ENCODE data around the gene LAMC3. TPM values are rescaled to one million over a fixed set of nuclear protein-coding genes. Genes with fewer than 3 reads are reported as not detected.
A peak's percentile ranks its signal among the peaks of the same experiment; 100 is the strongest.

LAMC3 gene
- total RNA-seq, 1 experiment from 2014 or later, result 2.9 TPM

- DNase-seq (ENCODE audit: low read depth, low spot score), result no peak
- in situ Hi-C loops (cut with HindIII; ENCODE audit: low pct_unique_long_range_greater_than_20kb, low sequenced_read_pairs), result no loop called here
Measured at GRCh38 chr9:131045300-131046092, 36.5 kb downstream of the LAMC3 start.

GRCh38 chr9:131046093-131046380 lies 37.1 kb downstream of the LAMC3 start:
- in situ Hi-C loops (cut with HindIII; ENCODE audit: low pct_unique_long_range_greater_than_20kb, low sequenced_read_pairs), result no loop called here
- no peak for DNase-seq (ENCODE audit: low read depth, low spot score)

GRCh38 chr9:131046581-131047202 lies 37.7 kb downstream of the LAMC3 start:
- DNase-seq (ENCODE audit: low read depth, low spot score), result peak; percentile 76
- in situ Hi-C loops (cut with HindIII; ENCODE audit: low pct_unique_long_range_greater_than_20kb, low sequenced_read_pairs), result no loop called here

GRCh38 chr9:131048332-131048731 lies 39.4 kb downstream of the LAMC3 start:
- no peak for DNase-seq (ENCODE audit: low read depth, low spot score)
- in situ Hi-C loops (cut with HindIII; ENCODE audit: low pct_unique_long_range_greater_than_20kb, low sequenced_read_pairs), result no loop called here

GRCh38 chr9:131048820-131049219 lies 39.8 kb downstream of the LAMC3 start:
- DNase-seq (ENCODE audit: low read depth, low spot score), result no peak
- in situ Hi-C loops (cut with HindIII; ENCODE audit: low pct_unique_long_range_greater_than_20kb, low sequenced_read_pairs), result no loop called here

- in situ Hi-C loops (cut with HindIII; ENCODE audit: low pct_unique_long_range_greater_than_20kb, low sequenced_read_pairs), result no loop called here
- peak; percentile 53 for DNase-seq (ENCODE audit: low read depth, low spot score)
Measured at GRCh38 chr9:131049829-131050715, 41.1 kb downstream of the LAMC3 start.

GRCh38 chr9:131050831-131051230 lies 41.9 kb downstream of the LAMC3 start:
- DNase-seq (ENCODE audit: low read depth, low spot score), result no peak
- in situ Hi-C loops (cut with HindIII; ENCODE audit: low pct_unique_long_range_greater_than_20kb, low sequenced_read_pairs), result no loop called here

- DNase-seq (ENCODE audit: low read depth, low spot score), result no peak
- in situ Hi-C loops (cut with HindIII; ENCODE audit: low pct_unique_long_range_greater_than_20kb, low sequenced_read_pairs), result no loop called here
Measured at GRCh38 chr9:131051592-131052517, 42.9 kb downstream of the LAMC3 start.

GRCh38 chr9:131053896-131054295 lies 44.9 kb downstream of the LAMC3 start:
- in situ Hi-C loops (cut with HindIII; ENCODE audit: low pct_unique_long_range_greater_than_20kb, low sequenced_read_pairs), result no loop called here
- peak; percentile 99 for DNase-seq (ENCODE audit: low read depth, low spot score)

- in situ Hi-C loops (cut with HindIII; ENCODE audit: low pct_unique_long_range_greater_than_20kb, low sequenced_read_pairs), result no loop called here
- DNase-seq (ENCODE audit: low read depth, low spot score), result no peak
Measured at GRCh38 chr9:131056781-131057506, 48.0 kb downstream of the LAMC3 start.

- in situ Hi-C loops (cut with HindIII; ENCODE audit: low pct_unique_long_range_greater_than_20kb, low sequenced_read_pairs), result no loop called here
- DNase-seq (ENCODE audit: low read depth, low spot score), result no peak
Measured at GRCh38 chr9:131060900-131061630, 52.1 kb downstream of the LAMC3 start.

GRCh38 chr9:131062969-131063368 lies 54.0 kb downstream of the LAMC3 start:
- no peak for DNase-seq (ENCODE audit: low read depth, low spot score)
- in situ Hi-C loops (cut with HindIII; ENCODE audit: low pct_unique_long_range_greater_than_20kb, low sequenced_read_pairs), result no loop called here

- no peak for DNase-seq (ENCODE audit: low read depth, low spot score)
- in situ Hi-C loops (cut with HindIII; ENCODE audit: low pct_unique_long_range_greater_than_20kb, low sequenced_read_pairs), result no loop called here
Measured at GRCh38 chr9:131065599-131065998, 56.6 kb downstream of the LAMC3 start.

- DNase-seq (ENCODE audit: low read depth, low spot score), result no peak
- in situ Hi-C loops (cut with HindIII; ENCODE audit: low pct_unique_long_range_greater_than_20kb, low sequenced_read_pairs), result no loop called here
Measured at GRCh38 chr9:131067625-131068024, 58.7 kb downstream of the LAMC3 start.

- in situ Hi-C loops (cut with HindIII; ENCODE audit: low pct_unique_long_range_greater_than_20kb, low sequenced_read_pairs), result no loop called here
- no peak for DNase-seq (ENCODE audit: low read depth, low spot score)
Measured at GRCh38 chr9:131068076-131068816, 59.3 kb downstream of the LAMC3 start.

GRCh38 chr9:131069699-131070098 lies 60.7 kb downstream of the LAMC3 start:
- DNase-seq (ENCODE audit: low read depth, low spot score), result no peak
- in situ Hi-C loops (cut with HindIII; ENCODE audit: low pct_unique_long_range_greater_than_20kb, low sequenced_read_pairs), result no loop called here
